Hepatocyte (in vitro differentiated cells): Measurements from ENCODE around the gene VWA3A.

ENCODE experiments used
- CTCF ChIP-seq: fragments of 200-600 bp; sonication (generic); IDR thresholded peaks from 2 replicates; pipeline ENCODE4 v1.5.1; 2016; ENCODE audit warnings: antibody characterized with exemption, mild to moderate bottlenecking; ENCODE audit not compliant: poor library complexity
- EZH2 ChIP-seq: fragments of 200-600 bp; sonication (generic); IDR thresholded peaks from 2 replicates; pipeline ENCODE4 v1.6.1; 2016; ENCODE audit warnings: antibody characterized with exemption, mild to moderate bottlenecking, borderline replicate concordance
- EZH2phosphoT487 ChIP-seq: fragments of 200-600 bp; sonication (generic); IDR thresholded peaks from one replicate; pipeline ENCODE4 v1.6.1; 2018; ENCODE audit warnings: antibody characterized with exemption, mild to moderate bottlenecking, low read depth, moderate library complexity; ENCODE audit not compliant: unreplicated experiment, severe bottlenecking

GRCh38 chr16:22078656-22079055, 13.7 kb upstream of the VWA3A start:
- TF ChIP-seq CTCF, result no peak
- TF ChIP-seq EZH2, result no peak
- TF ChIP-seq EZH2phosphoT487, result no peak
